HG03097 (cell line): ENCODE results near the gene ATP4B.

Source experiments
- ATAC-seq: cut with Tn5 transposase; IDR thresholded peaks from one replicate; pipeline ENCODE4 v1.9.1; 2021; ENCODE audit not compliant: unreplicated experiment, low FRiP score

ATP4B gene

DNA sequence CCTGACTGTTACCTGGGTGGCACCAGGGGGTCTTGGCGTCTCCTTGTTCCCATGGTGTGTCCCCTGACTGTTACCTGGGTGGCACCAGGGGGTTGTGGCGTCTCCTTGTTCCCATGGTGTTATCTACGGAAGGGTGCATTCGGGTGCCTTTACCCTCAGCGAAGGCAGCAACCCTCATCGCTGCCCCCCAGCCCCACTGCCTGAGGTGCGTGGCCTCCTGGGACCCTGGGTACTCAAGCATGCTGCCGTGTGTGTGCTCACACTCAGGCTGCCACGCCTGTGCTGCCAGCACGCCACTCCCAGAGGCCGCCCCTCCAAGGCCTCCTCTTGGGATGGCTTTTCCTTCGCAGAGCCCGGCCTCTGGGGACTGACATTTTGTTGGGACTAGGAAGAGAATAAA is 48.4 kb downstream of the ATP4B start:
- no peak for ATAC-seq

DNA sequence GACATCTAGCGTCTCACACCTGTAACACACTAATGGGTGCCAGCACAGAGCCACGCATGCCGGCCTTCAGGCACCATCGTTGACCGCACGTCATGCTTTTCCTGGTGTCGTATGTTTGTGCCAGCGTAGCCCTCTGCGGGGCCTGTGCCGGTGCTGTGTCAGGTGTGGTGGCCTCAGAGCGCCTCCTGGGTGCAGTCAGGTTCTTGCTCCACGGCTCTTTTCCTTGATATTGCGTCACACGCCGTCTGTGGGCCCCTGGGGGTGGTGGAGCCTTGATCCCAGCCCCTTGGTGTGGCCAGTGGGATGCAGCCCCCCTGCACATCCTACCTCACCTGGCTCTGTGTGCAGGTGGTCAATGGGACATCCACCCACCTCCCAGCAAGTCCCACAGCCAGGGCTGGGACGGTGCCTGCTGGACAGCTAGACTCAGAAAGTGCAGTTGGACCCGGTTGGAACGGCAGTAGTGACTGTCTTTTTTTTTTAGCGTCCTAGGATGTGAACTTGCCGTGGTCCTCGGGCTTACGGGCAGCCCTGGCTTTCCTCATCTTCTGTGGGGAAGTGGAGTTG is 48.9 kb downstream of the ATP4B start:
- ATAC-seq = no peak

DNA sequence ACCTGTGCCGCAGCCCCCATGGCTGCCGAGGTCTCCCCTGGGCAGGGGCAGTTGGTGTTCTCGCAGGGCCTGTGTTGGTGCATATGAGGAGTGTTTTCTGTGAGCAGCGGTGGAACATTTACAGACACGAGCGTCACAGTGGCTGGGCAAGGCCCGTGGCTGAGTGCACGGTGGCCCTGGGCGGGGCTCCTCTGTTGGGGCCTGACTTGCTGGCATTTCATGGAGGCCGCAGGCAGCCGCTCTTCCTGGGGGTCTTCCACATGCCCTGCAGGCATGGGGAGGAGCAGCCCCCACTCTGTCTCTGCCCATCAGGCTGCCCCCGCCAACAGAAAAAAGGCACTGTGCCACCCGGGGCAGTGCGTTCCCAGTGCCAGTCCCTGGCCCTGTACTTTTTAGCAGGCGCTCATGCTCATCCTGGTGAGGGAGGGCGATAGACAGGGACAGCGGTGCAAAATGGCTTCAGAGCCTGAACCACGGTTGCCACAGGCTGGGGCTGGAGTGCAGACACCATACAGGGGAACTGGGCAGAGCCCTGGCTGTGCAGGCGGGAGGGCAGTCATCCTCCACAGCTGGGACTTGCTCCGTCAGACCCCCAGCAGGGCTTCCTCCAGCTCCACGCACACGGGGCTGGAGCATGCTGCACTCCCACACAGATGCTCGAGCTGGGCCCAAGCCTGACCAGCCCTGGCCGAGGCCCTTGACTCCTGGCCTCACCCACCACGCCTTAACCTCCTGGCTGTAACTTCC is 49.9 kb downstream of the ATP4B start:
- no peak for ATAC-seq

DNA sequence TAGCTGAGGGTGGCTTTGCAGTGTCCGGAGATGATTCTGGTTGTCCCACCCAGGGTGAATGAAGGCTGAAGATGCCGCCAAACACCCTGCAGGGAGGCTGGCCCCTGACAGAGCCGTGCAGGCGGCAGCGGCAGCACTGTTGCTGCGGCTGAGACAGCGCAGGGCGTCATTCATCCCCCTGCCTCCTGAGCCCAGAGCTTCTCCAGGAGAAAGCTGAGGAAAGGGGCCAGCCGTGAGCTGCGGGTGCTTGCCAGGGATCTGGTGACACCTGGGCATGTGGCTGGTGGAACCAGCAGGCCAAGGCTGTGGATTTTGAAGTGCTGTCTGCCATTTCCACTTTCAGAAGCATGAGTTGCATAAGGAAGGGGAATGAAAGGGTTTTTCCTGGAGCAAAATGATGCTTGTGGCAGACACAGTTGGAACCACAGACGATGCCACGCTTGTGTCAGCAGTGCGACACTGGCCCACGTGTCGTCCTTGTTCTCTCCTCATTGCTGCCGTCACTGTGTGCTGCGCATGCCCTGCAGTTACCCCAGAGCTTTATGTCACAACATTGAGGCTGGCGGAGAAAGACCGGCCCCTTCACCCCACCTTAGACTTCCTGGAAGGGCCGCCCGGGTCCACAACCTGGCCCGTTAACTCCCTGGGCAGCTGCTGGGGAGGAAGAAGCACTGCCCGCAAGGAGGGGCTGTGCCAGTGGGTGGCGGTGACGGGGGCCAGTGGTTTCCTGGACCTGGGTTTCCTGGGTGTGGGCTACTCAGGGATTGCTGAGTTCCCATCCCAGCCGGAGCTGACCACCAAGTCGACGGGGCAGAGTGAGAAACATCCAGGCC is 50.7 kb downstream of the ATP4B start:
- ATAC-seq = no peak

DNA sequence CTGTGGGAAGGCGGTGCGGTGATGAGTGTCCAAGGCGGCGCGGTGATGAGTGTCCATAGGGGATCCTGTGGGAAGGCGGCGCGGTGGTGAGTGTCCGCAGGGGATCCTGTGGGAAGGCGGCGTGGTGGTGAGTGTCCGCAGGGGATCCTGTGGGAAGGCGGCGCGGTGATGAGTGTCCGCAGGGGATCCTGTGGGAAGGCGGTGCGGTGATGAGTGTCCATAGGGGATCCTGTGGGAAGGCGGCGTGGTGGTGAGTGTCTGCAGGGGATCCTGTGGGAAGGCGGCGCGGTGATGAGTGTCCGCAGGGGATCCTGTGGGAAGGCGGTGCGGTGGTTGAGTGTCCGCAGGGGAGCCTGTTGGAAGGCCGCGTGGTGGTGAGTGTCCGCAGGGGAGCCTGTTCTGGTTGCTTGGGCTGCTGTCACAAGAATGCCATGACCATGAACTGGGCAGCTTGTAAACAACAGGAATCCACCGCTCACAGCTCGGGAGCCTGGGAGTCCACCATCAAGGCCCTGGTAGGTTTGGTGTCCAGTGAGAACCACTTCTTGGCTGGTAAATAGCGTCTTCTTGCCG is 52.0 kb downstream of the ATP4B start:
- ATAC-seq = no peak

DNA sequence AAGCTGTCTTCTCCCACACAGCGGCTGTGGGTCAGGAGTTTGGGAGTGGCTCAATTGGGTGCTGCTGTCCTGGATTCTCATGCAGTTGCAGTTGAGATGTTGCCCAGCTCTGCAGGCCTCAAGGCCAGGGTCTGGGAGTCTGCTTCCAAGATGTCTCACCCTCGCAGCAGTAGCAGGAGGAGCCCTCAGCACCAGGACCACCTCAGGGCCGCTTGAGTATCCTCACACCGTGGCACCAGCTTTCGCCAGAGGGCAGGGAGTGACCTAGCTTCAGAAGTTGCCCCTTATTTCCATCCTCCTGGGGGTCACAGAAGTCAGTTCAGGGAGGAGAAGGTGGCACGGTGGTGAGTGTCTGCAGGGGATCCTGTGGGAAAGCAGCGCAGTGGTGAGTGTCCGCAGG is 52.5 kb downstream of the ATP4B start:
- no peak for ATAC-seq

DNA sequence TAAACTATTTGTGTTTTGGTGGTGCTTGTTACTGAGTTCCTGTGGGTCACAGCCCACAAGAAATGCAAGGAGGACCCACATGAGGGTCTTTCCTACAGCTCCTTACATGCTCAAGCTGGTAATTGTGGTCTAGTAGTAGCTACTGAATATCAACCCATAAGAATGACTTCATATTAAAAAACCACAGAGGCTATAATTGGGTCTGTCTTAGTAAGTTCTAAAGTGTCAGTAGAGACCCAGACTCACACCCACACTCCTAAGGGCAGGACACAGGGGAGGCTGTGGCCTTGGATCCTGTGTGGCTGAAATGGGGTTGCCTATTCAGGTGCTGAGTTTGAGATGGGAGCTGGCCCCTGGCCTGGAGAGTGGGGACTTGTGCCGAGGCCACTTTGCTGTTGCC is 53.8 kb downstream of the ATP4B start:
- no peak for ATAC-seq

DNA sequence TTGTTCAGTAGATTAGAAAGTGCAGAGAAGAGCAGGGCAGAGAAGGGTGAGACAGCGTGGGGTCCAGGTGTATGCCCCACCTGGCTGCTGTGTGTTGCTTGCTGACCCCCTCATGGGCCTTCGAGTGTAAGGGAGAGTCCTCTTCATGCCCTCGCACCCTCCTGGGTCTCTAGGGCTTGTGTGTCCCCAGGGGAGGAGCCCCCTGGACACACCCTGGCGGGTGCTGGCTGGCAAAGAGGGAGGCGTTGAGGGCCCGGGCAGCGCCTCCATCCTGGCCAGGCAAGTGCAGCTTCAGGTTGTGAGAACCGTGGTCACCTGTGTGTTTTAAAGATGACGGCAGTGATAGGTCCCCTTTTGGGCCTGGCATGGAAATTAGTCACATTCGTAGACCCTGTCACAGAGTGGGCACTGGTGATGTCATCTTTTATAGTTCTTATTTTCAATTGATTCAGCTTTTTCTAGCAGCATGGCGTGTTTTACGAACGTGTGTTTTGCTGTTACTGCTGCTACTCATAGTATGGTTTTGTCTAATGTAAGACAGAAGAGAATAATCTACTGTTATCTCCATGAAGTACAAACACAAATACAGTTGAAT is 54.8 kb downstream of the ATP4B start:
- no peak for ATAC-seq

DNA sequence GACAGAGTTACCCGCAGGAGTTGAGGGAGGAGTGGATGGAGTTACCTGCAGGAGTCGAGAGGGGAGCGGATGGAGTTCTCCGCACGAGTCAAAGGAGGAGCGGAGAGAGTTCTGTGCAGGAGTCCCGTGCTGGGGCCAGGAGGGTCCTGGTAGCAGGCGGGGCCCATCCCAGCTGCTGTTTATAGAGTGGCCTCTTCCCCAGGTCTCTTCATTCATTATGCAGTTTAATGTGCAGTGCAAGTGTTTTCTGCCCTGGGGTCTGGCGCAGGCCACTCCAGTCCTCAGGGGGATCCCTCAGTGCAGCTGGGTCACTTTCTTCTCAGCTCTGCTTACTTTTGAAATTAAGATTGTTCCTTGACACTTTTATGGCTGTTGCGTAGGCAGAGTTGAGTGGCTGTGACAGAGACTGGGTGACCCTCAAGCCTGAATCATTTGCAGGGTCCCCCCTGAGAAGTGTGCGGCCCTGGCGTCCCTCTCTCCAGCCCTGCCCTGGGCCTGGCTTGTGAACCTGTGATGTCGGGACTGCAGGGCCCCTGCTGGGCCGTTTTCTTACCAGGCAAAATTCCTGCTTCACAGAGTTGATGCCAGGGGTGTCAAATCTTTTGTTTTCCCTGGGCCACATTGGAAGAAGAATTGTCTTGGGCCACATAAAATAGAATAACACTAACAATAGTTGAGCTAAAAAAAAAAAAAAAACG is 55.6 kb downstream of the ATP4B start:
- ATAC-seq = no peak

DNA sequence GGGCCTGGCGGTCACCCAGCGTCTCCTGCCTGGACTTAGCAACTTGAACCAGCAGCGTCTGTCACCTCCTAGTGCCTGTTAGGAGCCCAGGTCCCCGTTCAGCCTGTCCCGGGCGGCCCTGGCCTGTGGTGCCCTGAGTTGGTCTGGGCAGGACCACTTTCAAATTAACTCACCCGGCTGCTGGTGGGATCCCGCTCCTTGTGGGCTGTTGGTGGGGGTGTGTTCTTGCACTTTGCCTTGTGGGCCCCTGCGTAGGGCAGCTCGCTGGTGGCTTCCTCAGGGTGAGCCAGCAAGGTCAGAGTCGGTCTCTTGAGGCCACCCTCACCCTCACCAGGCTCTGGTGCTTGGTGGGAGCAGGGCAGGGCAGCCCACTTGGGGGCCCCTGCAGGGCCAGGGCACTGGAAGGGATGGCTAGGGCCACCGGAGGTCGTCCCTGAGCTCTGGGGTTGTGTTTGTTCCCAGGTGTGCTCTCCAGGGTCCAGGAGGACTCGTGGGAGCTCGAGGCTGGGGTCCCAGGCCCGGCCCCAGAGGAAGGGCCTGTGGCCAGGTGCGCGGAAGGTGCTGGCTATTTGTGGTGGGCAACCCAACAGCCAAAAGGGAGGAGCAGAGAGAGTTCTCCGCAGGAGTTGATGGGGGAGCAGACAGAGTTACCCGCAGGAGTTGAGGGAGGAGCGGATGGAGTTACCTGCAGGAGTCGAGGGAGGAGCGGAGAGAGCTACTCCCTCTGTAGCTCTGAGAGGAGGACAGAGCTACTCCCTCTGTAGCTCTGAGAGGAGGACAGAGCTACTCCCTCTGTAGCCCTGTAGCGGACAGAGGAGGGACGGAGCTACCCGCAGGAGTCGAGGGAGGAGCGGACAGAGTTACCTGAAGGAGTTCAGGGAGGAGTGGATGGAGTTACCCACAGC is 56.6 kb downstream of the ATP4B start:
- no peak for ATAC-seq

DNA sequence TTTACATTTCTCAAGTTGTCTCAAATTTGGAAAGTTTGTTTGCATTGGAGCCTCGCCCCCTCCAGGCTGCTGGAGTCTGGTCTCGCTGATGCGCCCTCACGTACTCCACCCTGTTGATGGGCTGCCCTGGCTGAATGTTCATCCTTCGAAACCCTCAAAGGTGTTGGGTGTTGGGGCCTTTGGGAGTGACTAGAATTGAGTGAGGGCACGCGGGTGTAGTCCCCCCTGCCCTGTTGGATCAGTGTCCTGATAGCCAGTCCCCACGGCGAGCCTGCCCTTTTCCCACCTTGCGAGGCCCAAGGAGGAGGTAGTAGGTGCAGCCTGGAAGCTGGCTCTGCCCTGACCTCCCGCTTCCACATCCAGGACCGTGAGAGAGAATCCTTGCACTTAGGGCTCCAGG is 58.6 kb downstream of the ATP4B start:
- no peak for ATAC-seq
